NCI-H2107 (cell line): ENCODE results near the gene GNPNAT1.
"Not testable (repeated sequence)": the region's sequence is repeated elsewhere in the genome, so short reads cannot be mapped to it uniquely, and the experiment has no call there.

Experiments
- DNase-seq: peaks from one replicate; lab custom pipeline; 2025; lab: John Stamatoyannopoulos, UW

The GNPNAT1 gene

DNA sequence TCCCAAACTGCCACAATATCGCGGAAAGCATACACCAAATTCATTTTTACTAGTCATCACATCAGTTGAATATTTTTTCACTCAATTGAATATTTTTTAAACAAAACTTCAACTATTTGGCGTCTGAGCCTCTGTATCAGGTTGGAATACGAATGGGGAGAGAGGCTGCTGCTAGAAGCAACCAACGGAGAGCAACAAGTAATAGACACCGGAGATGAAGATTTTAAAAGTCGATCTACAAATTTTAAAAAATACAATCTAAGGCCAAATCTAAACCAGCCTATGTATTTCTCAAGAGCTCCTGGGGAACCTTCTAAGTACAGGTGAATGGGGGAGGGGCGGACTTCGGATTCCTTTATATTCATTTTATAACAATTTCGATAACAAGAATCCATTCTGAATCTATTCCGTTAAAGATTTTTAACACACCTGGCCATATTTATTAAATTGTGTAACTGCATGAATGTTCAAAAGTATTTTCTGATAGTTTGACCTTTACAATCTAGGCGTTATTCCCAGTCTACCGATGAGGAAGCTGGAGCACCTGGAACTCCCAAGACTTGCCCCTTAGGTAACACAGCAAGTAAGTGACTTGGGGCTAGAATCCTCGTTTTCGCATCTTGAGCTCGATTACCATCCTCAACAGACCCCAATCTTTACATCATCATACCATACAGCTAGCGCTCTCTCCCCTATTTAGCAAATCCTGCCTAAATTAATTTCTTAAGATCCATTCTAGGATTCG, 1.2 kb downstream of the GNPNAT1 start:
- DNase-seq = no peak

DNA sequence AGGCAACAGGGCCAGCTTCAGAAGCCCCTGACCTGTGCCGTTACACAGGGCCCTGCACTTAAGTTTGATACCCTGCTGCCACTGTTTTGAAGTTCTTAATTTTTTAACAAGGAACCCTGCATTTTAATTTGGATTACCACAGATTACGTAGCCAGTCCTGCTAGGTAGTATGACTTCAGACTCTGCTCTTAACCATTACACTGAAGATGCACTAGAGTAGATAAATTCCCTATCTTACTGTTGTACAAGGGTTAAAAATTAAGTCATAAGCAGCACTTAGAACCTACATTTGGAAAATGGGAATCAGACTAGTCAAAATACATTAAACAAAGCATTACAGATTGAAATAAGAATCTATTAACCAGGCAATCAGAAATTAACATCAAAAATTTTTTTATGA, 2.3 kb downstream of the GNPNAT1 start:
- no peak for DNase-seq

DNA sequence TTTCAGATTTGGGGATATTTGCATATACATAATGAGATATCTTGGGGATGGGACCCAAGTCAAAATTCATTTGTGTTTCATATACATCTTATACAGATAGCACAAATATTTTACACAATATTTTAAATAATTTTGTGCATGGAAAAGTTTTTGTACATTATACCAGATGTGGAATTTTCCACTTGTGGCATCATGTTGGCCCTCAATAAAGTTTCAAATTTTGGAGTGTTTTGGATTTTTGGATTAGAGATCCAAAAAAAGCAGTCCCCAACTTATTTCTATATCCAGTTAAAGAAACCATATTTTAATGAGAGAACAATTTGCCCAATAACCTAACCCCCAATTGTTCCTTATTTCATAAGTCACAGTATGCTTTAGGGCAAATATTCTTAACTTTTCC, 4.5 kb downstream of the GNPNAT1 start:
- DNase-seq = no peak

DNA sequence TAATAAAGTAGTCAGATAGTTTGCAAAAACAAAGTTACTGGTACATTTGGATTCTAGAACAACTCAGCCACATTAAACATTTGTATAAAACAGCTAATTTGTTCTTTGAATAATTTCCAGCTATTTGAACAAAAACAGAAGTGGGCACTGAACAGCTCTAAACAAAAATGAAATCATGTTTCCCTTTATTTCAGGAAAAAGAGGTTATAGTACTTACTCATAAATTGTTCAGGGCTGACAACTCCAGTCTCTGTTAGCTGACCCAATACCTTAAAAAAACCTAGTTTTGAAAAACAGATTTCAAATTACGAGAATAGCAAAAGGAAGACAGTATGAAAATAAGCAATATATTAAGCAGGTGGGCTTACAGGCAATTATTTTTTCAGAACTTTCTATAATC, 8.2 kb downstream of the GNPNAT1 start:
- DNase-seq = no peak

DNA sequence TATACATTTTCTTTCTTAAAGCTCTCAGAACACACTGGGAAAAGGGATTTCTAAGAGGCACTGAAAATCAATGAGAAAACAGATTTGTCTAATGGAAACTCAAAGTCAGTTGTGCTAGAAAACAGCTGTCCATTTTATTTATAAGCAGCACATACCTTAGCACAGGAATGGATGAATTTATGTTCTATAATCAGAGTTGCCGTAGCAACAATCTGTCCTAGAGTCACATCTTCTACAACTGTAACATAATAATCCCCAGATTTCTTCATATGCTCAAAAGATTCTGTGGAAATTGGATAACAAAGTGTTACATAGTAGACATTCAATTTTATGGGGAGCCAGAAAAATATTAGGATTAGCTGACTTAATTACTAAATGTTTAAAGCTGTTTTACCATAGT, 9.8 kb downstream of the GNPNAT1 start:
- DNase-seq = no peak

DNA sequence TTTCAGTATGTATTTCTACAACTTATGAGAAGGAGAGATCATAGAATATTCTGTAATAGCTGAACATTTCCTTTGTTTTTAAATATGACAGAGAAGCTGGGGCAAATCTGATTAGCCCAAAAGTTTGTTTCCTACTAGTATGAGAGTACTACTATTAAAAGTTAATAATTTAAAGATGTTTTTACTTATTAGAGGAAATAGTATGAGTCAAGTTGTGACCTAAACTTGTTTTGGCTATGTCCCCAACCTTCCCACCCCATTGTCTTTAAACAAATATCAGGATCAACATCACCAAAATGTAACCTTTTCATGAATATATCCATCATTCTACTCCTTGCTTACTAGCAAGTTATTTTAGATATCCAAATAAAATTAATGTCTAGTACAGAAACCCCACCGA, 10.5 kb downstream of the GNPNAT1 start:
- DNase-seq = no peak

DNA sequence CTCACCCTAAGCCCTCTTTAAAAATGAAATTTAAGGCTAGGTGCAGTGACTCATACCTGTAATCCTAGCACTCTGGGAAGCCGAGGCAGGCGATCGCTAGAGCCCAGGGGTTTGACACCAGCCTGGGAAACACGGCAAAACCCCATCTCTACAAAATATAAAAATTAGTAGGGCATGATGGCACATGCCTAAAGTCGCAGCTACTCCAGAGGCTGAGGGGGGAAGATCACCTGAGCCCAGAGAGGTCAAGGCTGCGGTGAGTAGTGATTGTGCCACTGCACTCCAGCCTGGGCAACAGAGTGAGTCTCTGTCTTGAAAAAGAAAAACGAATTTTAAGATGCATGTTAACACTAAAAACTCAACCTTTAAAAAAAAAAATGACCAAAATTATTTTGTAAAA, 12.7 kb downstream of the GNPNAT1 start:
- DNase-seq = no peak

DNA sequence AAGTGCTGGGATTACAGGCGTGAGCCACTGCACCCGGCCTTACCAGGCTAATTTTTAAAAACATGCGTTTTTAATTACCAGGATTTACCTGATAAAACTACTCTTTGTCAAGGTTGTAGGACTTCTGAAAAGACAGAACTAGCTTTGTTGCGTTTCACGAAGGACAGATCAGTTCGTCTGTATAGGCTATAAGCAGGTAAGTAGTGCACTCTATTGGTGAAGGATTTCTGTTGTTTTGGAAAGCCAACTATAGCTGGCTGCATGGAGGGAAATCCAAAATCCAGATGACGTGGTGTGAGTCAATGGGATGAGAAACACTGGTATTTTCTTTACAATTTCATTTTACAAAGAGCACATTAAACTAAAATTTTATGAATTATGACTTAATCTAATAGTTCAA, 14.6 kb downstream of the GNPNAT1 start:
- no peak for DNase-seq

DNA sequence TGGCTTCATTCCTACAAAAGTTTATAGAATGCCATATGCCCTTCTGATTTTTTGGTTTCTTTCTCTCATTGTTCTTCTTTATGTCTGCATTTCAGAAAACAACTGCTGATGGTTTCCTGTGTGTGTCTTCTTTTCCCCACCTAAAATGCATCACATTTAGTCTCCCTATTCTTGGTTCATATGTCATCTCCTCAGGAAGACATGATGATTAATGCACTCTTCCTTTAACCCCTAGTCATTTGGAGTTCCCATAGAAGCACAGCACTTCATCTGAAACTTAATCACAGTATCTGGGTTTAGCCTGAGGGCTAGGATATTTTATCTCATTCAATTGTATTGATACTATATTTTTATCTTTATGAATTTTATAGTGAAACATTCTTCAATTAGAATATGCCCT, 21.5 kb downstream of the GNPNAT1 start:
- DNase-seq = no peak

DNA sequence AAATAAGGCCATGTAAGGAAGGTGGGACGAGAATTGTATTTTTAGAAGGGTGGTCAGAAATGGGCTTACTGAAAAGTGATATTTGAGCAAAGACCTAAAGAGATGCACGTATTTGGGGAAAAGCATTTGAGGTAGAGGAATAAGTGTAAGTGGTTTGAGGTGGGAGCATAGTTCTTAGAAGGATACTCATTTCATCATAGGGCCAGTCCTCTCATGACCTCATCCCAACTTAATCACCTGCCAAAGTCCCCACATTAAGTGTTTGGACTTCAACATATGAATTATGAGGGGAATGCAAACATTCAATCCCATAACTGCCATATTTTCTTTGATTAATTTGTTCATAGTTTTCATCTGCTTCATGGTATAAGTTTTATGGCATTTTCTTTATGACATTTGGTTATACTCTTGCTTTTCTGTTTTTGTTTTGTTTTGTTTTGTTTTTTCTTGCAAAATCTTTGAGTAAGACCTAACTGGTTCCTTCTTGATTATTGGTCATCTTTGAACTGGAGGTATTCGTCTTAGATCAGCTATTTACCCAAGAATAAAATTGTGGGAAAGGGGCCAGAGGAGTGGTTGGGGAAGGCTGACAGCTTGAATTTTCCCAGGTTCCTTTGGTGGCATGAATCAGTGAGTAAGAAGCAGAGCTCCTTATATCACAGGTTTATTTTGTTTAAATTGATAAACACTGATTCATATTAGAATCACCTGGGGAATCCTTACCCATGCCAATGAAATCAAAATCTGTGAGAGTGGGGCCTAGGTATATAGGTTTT, 24.2 kb downstream of the GNPNAT1 start:
- no peak for DNase-seq

DNA sequence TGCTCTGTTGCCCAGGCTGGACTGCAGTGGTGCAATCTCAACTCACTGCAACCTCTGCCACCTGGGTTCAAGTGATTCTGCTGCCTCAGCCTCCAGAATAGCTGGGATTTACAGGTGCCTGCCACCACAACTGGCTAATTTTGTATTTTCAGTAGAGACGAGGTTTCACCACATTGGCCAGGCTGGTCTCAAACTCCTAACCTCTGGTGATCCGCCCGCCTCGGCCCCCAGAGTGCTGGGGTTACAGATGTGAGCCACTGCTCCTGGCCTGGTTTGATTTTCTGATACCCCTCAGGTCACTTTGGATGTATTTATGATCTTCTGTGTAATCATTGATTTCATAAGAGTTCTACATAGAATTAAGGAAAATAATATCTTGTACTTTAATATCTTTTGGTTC, 28.5 kb downstream of the GNPNAT1 start:
- not testable (repeated sequence) for DNase-seq

DNA sequence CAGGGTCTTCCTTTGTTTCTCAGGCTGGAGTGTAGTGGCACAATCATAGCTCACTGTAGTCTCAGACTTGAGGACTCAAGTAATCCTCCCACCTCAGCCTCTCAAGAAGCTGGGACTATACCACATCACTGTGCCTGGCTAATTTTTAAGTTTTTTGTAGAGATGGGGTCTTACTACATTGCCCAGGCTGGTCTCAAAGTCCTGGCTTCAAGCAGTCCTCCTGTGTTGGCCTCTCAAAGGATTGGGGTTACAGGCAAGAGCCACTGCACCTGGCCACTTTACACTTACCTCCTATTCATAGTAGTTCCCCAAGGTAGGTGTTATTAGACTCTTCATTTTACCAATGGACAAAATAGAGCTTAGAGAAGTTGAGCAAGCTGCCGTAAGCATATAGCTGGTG, 32.3 kb downstream of the GNPNAT1 start:
- no peak for DNase-seq

DNA sequence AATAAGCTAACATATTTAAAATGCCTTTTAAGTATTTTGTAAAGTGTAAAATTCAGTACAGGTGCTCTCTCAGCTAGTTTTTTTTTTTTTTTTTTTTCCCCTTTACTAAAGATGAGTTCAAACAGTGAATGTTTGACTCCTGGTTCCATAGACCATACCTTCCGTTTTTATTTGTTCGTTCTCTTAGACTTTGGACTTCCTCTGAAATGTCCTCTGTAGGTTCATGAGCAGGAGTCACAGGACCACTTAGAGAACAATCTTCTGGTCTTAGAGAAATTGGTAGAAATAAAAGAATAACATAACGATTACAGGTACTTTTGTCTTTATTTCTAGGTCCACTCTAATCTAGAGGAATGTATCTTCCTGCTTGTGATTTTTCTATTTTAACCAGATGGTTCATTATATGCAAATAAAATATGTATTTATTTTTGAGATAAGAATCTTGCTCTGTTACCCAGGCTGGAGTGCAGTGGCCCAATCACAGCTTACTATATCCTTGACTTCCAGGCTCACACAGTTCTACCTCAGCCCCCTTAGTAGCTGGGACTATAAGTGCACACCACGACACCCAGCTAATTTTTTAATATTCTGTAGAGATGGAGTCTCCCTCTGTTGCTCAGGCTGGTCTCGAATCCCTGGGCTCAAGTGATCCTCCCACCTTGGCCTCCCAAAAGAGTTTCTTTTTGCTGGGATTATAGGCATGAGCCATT, 35.6 kb downstream of the GNPNAT1 start:
- no peak for DNase-seq

DNA sequence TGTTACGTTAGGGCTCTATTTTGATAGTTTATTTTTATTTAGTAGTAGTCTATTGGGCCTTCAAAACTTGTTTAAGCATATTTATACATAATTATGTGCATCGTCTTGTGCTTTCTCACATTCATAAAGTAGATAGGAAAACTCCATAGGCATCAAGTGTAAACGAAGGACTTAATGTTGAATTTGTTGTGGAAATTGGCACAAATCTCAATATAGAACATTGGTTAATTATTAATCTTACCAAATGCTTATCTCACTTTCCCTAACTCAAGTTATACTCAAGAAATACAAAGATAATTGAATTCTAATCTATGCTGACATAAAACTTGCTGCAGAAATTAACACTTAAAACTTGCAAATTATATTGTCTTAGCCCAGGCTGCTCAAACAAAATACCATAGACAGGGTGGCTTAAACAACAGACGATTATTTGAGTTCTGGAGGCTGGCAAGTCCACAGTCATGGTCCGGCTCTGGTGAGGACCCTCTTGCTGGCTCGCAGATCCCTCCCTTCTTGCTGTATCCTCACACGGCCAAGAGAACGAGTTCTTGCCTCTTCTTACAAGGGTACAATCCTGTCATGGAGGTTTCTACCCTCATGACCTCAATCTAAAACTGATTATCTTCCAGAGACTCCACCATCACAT, 42.6 kb downstream of the GNPNAT1 start:
- no peak for DNase-seq

DNA sequence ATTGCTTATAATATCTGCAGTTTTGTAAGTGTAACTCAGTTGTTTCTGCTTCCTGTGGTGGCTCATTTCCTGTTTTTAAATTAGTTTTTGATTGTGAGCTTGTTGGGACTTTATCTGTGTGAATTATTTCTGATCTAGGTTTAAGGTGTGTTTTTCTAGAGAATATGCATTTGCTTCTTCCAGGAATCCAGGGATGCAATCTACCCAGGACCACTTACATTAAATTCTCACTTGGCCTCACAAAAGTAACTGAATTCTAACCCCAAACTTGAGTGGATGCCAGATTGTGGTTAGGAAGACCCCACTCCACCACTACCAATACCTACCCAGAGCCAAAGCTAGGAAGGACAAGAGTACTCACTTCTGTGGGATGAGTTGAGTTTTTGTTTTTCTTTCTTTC, 49.5 kb downstream of the GNPNAT1 start:
- DNase-seq = no peak

DNA sequence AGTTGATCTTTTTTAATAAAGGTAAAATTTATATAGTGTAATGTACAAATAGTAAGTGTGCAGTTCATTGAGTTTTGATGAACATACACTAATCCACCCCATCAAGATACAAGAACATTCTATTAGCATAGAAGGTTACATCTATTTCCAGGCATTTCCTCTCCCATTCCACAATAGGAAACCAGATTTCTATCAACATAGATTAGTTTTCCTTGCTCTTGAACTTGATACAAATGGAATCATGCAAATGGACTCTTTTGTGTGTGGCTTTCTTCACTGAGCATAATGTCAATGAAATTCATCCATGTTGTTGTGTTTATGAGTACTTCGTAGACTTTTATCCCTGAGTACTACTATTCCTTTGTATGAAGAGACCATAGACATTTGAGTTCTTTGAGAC, 50.7 kb downstream of the GNPNAT1 start:
- DNase-seq = no peak

DNA sequence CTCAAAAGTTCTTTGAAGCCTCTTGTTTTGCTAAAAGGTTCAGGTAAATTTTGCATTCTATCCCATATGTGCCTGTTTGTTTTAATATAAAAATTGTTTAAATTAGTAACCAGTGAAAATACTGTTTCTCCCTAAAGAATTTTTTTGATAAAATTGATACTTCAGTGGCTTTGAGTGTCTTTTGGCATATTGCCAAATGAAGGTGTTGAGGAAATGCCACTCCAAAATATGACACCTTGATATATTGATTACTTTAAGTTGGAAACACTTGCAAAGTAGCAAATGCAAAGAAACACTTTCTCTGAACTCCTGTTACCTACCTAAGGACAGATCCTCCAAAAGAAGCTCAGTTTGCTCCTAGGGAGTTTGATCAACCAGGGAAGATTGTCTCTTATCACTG, 53.0 kb downstream of the GNPNAT1 start:
- DNase-seq = no peak

DNA sequence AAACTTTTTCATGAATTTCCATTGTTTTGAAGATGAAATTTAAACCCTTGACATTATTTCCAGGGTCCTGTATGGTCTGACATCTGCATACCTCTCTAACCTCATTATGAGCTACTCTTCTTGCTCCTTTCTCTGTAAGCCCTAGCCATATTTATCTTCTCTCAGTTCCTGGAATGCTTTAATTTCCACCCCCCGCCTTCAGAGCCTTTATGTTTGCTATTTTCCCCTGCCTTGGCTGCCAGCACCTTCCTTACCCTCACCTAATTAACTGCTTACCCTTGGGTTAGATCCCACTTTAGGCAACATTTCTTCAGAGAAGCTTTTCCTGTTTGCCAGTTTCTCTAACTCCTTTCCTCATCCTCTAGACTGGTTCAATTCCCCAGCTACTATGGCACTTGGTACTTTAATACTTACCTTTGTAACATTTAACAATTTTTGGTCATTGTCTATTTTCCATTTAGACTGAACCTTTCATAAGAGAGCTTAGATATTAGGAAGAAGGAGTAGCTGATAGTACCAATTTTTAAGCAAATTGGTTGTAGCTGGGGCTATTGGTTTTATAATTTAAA, 55.4 kb downstream of the GNPNAT1 start:
- no peak for DNase-seq

DNA sequence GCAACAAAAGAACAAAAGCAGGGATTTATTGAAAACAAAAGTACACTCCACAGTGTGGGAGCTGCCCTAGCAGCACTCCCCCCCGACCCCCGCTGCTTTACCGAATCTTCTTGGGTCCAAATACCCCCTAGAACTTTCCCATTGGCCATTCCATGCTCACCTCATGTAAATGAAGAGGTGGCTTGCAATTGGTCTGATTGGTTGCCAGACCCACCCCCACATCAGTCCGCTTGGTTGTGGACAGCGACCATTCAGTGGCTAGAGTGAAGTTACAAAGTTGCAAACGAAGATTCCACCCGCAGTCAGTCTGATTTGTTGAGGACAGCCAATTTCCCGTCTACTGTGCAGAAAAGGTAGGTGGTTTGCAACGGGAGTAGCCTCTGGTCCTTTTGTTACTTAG, 57.6 kb downstream of the GNPNAT1 start:
- DNase-seq = no peak

DNA sequence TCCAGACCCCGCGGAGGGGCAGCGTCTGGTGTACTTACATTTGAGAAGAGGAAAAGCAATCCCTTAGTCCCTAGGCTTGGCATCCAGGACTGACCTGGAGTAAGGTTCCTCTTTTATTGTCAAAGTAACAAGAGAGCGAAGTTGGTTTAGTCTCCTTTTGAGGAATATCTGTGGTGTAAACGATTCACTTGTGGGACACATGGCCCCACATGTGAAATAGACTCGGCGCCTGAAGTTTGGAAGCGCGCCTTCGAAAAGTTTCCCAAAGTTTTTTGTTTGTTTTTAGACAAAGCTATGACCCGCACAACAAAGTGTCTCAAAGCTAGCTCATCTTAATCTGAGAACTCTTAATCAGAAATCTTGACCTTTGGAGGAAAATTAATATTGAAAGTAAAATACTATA, 60.7 kb downstream of the GNPNAT1 start:
- DNase-seq = peak; percentile 28

DNA sequence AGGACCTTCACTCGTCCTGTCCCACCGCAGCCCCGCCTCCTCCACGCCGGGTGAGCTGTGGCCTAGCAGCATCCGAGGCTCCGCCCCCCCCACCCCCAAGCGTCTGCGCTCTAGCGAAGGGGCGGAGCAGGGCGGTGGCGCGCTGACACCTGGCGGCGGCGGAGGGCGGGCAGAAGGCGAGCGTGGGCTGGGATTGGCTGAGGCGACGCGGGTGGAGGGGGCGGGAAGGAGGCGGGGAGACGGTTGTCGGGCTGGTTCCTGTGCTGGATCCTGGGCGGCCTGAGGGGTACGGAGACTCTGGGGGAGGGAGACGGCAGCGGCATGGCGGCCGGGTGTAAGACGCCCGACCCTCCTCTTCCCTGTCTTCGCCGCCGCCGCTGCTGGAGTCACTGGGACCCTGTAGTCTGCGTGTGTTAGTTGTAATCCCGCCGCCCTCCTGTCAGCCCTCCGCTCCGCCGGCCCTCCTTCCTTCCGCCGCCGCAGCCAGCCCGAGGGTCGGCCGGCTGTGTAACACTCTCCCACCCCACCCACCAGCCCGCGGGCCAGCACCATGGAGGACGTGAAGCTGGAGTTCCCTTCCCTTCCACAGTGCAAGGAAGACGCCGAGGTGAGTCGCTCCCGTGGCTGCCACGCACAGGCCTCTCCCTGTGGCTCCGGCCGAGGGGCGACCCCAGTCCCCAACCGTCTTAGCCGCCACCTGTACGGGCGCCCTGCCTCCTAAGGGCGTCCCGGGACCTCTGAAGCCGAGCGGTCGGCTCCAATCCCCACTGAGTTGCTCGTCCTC, 61.3 kb downstream of the GNPNAT1 start, which contains the start of gene STYX:
Gene STYX (plus strand): TSS at position 242 of the 784 bp plus-strand sequence. CDS start 309 bp downstream, at position 551.
- peak; percentile 99 for DNase-seq
